ENCODE results near the gene IRF9.

Gene IRF9

GRCh38 chr14:24144451-24144850, 16.6 kb upstream of the IRF9 start:
- no peak overlapping the region for H2BK120ac ChIP-seq (ENCODE audit: low read depth, low read length)
- H3K18ac ChIP-seq (ENCODE audit: low read length) = no peak overlapping the region
- peaks cover 21% of the 10 kb centered on the region for H3K79me1 ChIP-seq (ENCODE audit: low read length)
- H3K9ac ChIP-seq (ENCODE audit: low read length) = no peak overlapping the region
- DNase-seq = no peak
- no peak overlapping the region for H2BK15ac ChIP-seq (replicated peaks; ENCODE audit: low read depth)
- no peak overlapping the region for H2AK5ac ChIP-seq (ENCODE audit: low read length)
- no CpG with 5 or more reads among the region's 1 CpG for WGBS (ENCODE audit: extremely low coverage, insufficient coverage, low lambda C conversion rate)
- no peak overlapping the region for H2BK5ac ChIP-seq (ENCODE audit: low read length)
- H4K5ac ChIP-seq (ENCODE audit: low read length) = no peak overlapping the region
- no peak overlapping the region for H3K4me2 ChIP-seq (ENCODE audit: low read length)
- no peak overlapping the region for H3K27ac ChIP-seq (ENCODE audit: low read depth, low read length)
- no peak overlapping the region for H3K4ac ChIP-seq (ENCODE audit: low read depth, low read length)
- H4K8ac ChIP-seq (ENCODE audit: low read depth, low read length) = no peak overlapping the region
- H3K4me3 ChIP-seq (ENCODE audit: low read length) = no peak overlapping the region
- peaks cover 23% of the 10 kb centered on the region for H3K79me2 ChIP-seq (ENCODE audit: control insufficient read depth, insufficient read depth, low read length)
- no peak overlapping the region for H3K23ac ChIP-seq (ENCODE audit: low read length)
- H3K36me3 ChIP-seq (ENCODE audit: control insufficient read depth, insufficient read depth, low read length) = peaks cover 3% of the 10 kb centered on the region
- no peaks in the 10 kb centered on the region for H3K27me3 ChIP-seq (ENCODE audit: insufficient read depth, low read length, poor library complexity)
- peaks cover 10% of the 10 kb centered on the region for H3K4me1 ChIP-seq (ENCODE audit: control insufficient read depth, low read depth, low read length)
- H3K56ac ChIP-seq (ENCODE audit: low read length) = no peak overlapping the region

DNA sequence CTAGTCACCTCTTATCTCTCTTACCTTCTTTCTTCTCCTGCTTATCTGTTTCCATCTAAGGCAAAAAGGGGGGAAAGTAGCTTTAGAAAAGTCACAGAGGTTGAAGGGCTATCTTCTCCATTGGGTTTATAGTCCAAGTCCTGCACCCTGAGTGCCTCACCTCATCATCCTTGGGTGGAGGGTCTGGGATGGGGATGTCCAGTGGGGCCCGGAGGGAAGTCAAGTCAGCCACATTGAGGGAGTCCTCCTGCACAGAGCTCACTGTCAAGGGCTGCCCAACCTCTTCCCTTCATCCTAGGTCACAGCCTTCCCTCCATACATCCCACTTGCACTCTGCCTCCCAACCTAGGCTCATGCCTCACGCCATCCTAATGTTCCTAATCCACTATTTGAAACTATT, 15.8 kb upstream of the IRF9 start:
- Histone ChIP-seq H3K56ac (ENCODE audit: low read length) (peak overlapping the region; percentile 40), H2BK120ac (ENCODE audit: low read depth, low read length) (no peak overlapping the region), H3K27me3 (ENCODE audit: insufficient read depth, low read length, poor library complexity) (no peaks in the 10 kb centered on the region), H3K4me2 (ENCODE audit: low read length) (no peak overlapping the region), H2BK5ac (ENCODE audit: low read length) (no peak overlapping the region), H4K8ac (ENCODE audit: low read depth, low read length) (no peak overlapping the region), H3K36me3 (ENCODE audit: control insufficient read depth, insufficient read depth, low read length) (peaks cover 1% of the 10 kb centered on the region), H3K23ac (ENCODE audit: low read length) (no peak overlapping the region), H3K4me1 (ENCODE audit: control insufficient read depth, low read depth, low read length) (peaks cover 8% of the 10 kb centered on the region), H3K27ac (ENCODE audit: low read depth, low read length) (no peak overlapping the region), H3K79me2 (ENCODE audit: control insufficient read depth, insufficient read depth, low read length) (peaks cover 19% of the 10 kb centered on the region), H3K4ac (ENCODE audit: low read depth, low read length) (no peak overlapping the region), H2BK15ac (replicated peaks; ENCODE audit: low read depth) (no peak overlapping the region), H3K79me1 (ENCODE audit: low read length) (peaks cover 22% of the 10 kb centered on the region), H3K4me3 (ENCODE audit: low read length) (no peak overlapping the region), H2AK5ac (ENCODE audit: low read length) (no peak overlapping the region), H3K9ac (ENCODE audit: low read length) (peak overlapping the region; percentile 92), H3K18ac (ENCODE audit: low read length) (no peak overlapping the region), H4K5ac (ENCODE audit: low read length) (no peak overlapping the region)
- whole genome bisulfite sequencing (ENCODE audit: extremely low coverage, insufficient coverage, low lambda C conversion rate) = no CpG with 5 or more reads among the region's 2 CpGs
- no peak for DNase-seq

DNA sequence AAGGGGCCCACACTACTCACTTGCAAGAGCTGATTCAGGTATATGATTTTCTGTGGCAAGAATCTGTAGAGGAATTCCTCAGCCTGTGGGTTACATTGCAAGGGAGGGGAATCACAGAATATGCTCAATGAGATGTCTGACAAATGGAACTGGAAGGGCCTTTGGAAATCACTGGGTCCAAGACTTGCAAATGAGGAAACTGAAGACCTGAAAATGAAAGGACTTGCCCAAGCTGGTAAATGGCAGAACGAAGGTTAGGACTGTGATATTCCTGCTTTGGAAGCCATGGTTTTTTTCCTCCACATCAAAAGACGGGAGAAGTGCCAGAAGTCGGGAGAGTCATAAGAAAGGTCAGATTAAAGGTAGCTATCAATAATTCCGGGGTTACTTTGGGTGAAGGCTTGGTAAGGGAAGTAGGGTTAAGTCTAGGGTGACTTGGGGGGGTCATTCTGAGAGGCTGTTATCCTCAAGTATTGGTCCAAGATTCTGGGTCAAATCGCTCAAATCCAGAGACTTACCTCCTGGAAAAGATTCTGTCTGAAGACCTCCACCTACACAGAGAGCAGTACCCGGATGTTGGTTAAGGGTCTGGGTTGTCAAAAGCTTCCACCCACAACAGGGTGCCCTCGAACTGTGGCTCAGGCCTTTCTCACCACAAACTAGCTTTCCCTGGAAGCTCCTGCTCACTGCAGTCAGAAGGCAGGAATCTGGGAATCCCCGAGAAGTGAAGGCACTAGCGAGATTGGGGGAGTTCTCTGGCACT, 15.2 kb upstream of the IRF9 start:
- Histone ChIP-seq H3K56ac (ENCODE audit: low read length) (peak overlapping the region; percentile 96), H3K4me3 (ENCODE audit: low read length) (peak overlapping the region; percentile 64), H3K27ac (ENCODE audit: low read depth, low read length) (no peak overlapping the region), H2BK15ac (replicated peaks; ENCODE audit: low read depth) (no peak overlapping the region), H2BK120ac (ENCODE audit: low read depth, low read length) (no peak overlapping the region), H2AK5ac (ENCODE audit: low read length) (no peak overlapping the region), H4K8ac (ENCODE audit: low read depth, low read length) (no peak overlapping the region), H3K9ac (ENCODE audit: low read length) (peak overlapping the region; percentile 92), H2BK5ac (ENCODE audit: low read length) (peak overlapping the region; percentile 47), H3K4me1 (ENCODE audit: control insufficient read depth, low read depth, low read length) (peaks cover 8% of the 10 kb centered on the region), H4K5ac (ENCODE audit: low read length) (no peak overlapping the region), H3K4ac (ENCODE audit: low read depth, low read length) (no peak overlapping the region), H3K23ac (ENCODE audit: low read length) (no peak overlapping the region), H3K36me3 (ENCODE audit: control insufficient read depth, insufficient read depth, low read length) (peaks cover 3% of the 10 kb centered on the region), H3K79me2 (ENCODE audit: control insufficient read depth, insufficient read depth, low read length) (peaks cover 16% of the 10 kb centered on the region), H3K79me1 (ENCODE audit: low read length) (peaks cover 22% of the 10 kb centered on the region), H3K18ac (ENCODE audit: low read length) (no peak overlapping the region), H3K27me3 (ENCODE audit: insufficient read depth, low read length, poor library complexity) (no peaks in the 10 kb centered on the region), H3K4me2 (ENCODE audit: low read length) (peak overlapping the region; percentile 98)
- no peak for DNase-seq
- WGBS (ENCODE audit: extremely low coverage, insufficient coverage, low lambda C conversion rate) = no CpG with 5 or more reads among the region's 9 CpGs

DNA sequence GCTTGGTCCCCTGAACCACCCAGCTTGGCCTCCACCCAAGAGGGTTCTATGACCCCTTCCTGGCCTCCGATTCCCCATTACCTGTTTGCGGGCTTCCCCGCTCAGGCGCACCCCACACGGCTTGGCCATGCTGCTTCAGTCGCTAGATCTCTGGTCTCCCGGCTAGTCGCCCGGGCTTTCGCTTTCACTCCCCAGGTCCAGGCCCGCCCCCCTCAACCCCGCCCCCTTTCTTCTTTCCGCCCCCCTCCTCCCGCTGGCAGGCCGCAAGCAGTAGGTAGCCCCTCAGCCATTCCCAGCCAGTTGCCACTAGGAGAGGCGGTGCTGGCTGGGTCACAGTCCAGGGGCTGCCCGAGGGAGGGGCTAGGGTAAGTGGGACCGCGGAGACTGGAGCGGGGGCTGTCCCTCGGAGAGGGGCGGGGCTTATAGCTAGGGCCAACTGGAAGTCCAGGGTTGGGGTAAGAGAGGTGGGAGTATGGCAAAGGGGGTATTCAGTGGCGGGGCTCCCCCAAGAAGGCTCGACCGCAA, 14.6 kb upstream of the IRF9 start, which contains the start of gene PSME2:
Gene PSME2 (minus strand): TSS at position 158 of the 525 bp plus-strand sequence. CDS start 29 bp downstream, at position 129.
- no peak within 1 kb of the TSS for H4K8ac ChIP-seq (ENCODE audit: low read depth, low read length)
- peaks cover 8% of the 10 kb centered on the region for H3K36me3 ChIP-seq (ENCODE audit: control insufficient read depth, insufficient read depth, low read length)
- peak within 1 kb of the TSS; percentile 98 for H3K56ac ChIP-seq (ENCODE audit: low read length)
- peaks cover 16% of the 10 kb centered on the region for H3K79me2 ChIP-seq (ENCODE audit: control insufficient read depth, insufficient read depth, low read length)
- H3K23ac ChIP-seq (ENCODE audit: low read length) = no peak within 1 kb of the TSS
- peak; percentile 99 for DNase-seq
- peaks cover 8% of the 10 kb centered on the region for H3K4me1 ChIP-seq (ENCODE audit: control insufficient read depth, low read depth, low read length)
- H3K27ac ChIP-seq (ENCODE audit: low read depth, low read length) = peak within 1 kb of the TSS; percentile 82
- H4K5ac ChIP-seq (ENCODE audit: low read length) = no peak within 1 kb of the TSS
- H3K79me1 ChIP-seq (ENCODE audit: low read length) = peaks cover 20% of the 10 kb centered on the region
- H3K27me3 ChIP-seq (ENCODE audit: insufficient read depth, low read length, poor library complexity) = no peaks in the 10 kb centered on the region
- no peak within 1 kb of the TSS for H2AK5ac ChIP-seq (ENCODE audit: low read length)
- no peak within 1 kb of the TSS for H3K4ac ChIP-seq (ENCODE audit: low read depth, low read length)
- peak within 1 kb of the TSS; percentile 96 for H3K4me3 ChIP-seq (ENCODE audit: low read length)
- H2BK120ac ChIP-seq (ENCODE audit: low read depth, low read length) = no peak within 1 kb of the TSS
- no peak within 1 kb of the TSS for H2BK15ac ChIP-seq (replicated peaks; ENCODE audit: low read depth)
- no CpG with 5 or more reads among the region's 25 CpGs for WGBS (ENCODE audit: extremely low coverage, insufficient coverage, low lambda C conversion rate)
- H3K4me2 ChIP-seq (ENCODE audit: low read length) = peak within 1 kb of the TSS; percentile 98
- H3K9ac ChIP-seq (ENCODE audit: low read length) = peak within 1 kb of the TSS; percentile 98
- H2BK5ac ChIP-seq (ENCODE audit: low read length) = peak within 1 kb of the TSS; percentile 80
- H3K18ac ChIP-seq (ENCODE audit: low read length) = peak within 1 kb of the TSS; percentile 43

- no peak within 1 kb of the TSS for H2BK120ac ChIP-seq (ENCODE audit: low read depth, low read length)
- peak within 1 kb of the TSS; percentile 66 for H3K23ac ChIP-seq (ENCODE audit: low read length)
- H3K4ac ChIP-seq (ENCODE audit: low read depth, low read length) = no peak within 1 kb of the TSS
- H3K27ac ChIP-seq (ENCODE audit: low read depth, low read length) = peak within 1 kb of the TSS; percentile 82
- H3K79me1 ChIP-seq (ENCODE audit: low read length) = peaks cover 20% of the 10 kb centered on the region
- H3K4me2 ChIP-seq (ENCODE audit: low read length) = peak within 1 kb of the TSS; percentile 98
- H2BK15ac ChIP-seq (replicated peaks; ENCODE audit: low read depth) = no peak within 1 kb of the TSS
- DNase-seq = peak; percentile 99
- peaks cover 8% of the 10 kb centered on the region for H3K4me1 ChIP-seq (ENCODE audit: control insufficient read depth, low read depth, low read length)
- H3K4me3 ChIP-seq (ENCODE audit: low read length) = peak within 1 kb of the TSS; percentile 96
- peaks cover 12% of the 10 kb centered on the region for H3K36me3 ChIP-seq (ENCODE audit: control insufficient read depth, insufficient read depth, low read length)
- H3K56ac ChIP-seq (ENCODE audit: low read length) = peak within 1 kb of the TSS; percentile 98
- no peak within 1 kb of the TSS for H4K8ac ChIP-seq (ENCODE audit: low read depth, low read length)
- WGBS (ENCODE audit: extremely low coverage, insufficient coverage, low lambda C conversion rate) = no CpG with 5 or more reads among the region's 57 CpGs
- peaks cover 16% of the 10 kb centered on the region for H3K79me2 ChIP-seq (ENCODE audit: control insufficient read depth, insufficient read depth, low read length)
- no peaks in the 10 kb centered on the region for H3K27me3 ChIP-seq (ENCODE audit: insufficient read depth, low read length, poor library complexity)
- peak within 1 kb of the TSS; percentile 80 for H2BK5ac ChIP-seq (ENCODE audit: low read length)
- H2AK5ac ChIP-seq (ENCODE audit: low read length) = peak within 1 kb of the TSS; percentile 38
- peak within 1 kb of the TSS; percentile 98 for H3K9ac ChIP-seq (ENCODE audit: low read length)
- H4K5ac ChIP-seq (ENCODE audit: low read length) = no peak within 1 kb of the TSS
- peak within 1 kb of the TSS; percentile 43 for H3K18ac ChIP-seq (ENCODE audit: low read length)
Observed at GRCh38 chr14:24146978-24147760, 13.9 kb upstream of the IRF9 start, which contains the start of gene RNF31. Gene RNF31 (plus strand): TSS chr14:24147498. CDS start chr14:24147699, 201 bp downstream.
